Hematopoietic multipotent progenitor cell (in vitro differentiated cells): ENCODE results near the gene CSF2RB. TPM values are rescaled to one million over a fixed set of nuclear protein-coding genes. Genes with fewer than 3 reads are reported as not detected.
"Not testable (repeated sequence)": the region's sequence is repeated elsewhere in the genome, so short reads cannot be mapped to it uniquely, and the experiment has no call there.

Experiments used
- DNase-seq, 3 donors: peaks; one replicate each; pipeline ENCODE4 v3.0.0-alpha.2; 2011 to 2015; ENCODE audit warnings: low read depth in 2 of 3, low spot score in 2 of 3
- total RNA-seq: library from RNA; depleted of rRNA; stranded (reverse); fragments of >200 nt; gene quantifications from one replicate; pipeline ENCODE4 v1.2.3, GENCODE V29; 2012

The CSF2RB gene
- total RNA-seq, 1 donor = 132 TPM

DNA sequence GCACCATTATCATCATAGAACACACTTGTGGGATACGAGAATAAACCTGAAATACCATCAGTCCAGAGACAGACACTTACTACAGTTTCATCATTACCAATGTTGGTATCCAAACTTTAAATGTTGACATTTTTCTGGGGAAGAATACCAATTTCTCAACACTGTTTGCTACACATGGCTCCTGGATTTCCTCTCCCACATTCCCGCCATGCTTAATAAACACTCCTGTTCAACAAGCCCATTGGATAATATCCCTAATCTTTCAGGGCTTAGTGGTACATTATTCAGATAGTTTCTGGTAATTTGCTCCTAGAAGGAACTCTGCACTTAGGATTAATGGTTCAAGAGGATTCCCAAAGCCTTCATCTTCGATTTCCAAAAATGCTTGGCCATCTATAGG, 48.2 kb downstream of the CSF2RB start:
- DNase-seq = no peak

DNA sequence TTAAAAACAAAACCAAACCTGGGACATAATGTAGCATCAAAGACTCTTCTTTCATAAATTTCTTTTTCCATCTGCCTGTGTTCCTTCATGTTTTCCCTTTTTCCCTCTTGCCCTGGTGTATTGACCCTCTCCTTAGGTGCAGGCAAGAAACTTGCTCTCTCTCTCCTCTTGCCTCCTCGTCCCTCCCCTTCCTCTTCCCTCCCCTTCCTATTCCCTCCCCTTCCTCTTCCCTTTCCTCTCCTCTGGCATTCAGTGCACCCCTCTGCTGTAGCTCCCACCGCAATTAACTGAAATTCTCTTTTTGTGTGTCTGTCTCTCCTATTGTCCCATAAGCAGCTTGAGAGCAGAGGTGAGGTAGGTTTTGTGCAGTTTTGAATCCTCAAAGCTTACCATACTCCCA, 49.9 kb downstream of the CSF2RB start:
- DNase-seq = no peak

DNA sequence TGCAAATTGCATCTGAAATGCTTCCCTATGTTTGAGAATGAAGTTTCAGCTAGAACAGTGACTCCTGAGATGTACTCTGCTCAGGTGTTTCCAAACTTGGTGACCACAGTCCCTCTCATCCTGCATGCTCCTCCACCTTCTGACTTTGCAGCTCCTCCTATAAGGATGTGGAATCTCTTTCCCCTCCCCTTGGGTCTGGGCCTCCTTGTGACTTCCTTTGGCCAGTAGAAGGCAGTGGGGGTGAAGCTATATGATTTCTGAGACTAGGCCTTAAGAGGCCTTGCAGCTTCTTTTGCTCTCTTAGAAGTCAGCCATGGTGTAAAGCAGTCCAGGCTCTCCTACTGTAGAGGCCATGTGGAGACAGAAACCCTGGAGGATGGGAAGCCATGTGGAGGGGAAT, 50.7 kb downstream of the CSF2RB start:
- no peak for DNase-seq

DNA sequence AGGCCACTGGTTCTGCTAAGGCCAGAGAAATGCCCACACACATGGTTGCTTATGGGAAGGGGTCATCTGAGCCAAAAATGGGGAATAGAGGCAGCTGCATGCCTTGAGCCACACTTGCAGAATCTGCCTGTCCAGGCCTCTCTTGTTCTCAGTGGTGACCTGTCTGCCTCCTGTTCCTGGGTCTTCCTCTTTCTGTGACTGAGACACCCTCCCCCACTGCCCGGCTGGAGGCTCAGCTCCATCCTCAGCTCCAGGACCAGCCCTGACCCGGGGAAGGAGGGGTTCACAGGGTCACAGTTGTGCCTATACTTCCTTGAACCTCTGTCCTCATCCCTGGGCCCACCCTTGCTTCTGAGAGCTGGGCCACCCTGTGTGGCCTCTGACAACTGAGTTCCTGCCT, 52.3 kb downstream of the CSF2RB start:
- DNase-seq = no peak

DNA sequence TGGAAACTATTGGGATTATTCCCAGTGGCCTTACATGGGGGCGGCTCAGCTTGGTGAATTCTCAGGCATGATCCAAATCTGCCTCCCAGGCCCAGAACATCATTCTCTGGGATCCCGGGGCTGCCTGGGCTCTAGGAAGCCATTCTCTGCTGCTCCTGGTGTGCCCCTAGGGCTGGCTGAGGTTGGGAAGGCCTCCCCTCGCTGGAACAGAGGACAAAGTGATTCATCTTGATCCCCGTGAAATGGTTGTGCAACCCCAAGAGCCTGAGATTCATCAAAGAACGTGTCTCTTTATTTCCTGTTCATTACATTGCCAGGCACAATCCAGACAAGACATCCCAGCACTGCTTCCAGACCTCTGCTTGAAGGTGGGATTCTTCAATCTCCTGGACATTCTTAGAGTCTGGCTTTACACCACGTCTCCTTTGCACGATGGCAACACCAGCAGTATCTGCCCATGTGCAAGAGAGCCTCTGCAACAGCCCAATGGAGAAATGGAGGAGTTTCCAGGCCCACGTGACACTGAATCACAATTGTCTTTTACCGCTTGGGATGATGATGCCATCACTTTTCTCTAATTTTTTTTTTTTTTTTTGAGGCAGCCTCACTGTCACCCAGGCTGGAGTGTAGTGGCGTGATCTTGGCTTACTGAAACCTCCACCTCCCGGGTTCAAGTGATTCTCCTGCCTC, 53.6 kb downstream of the CSF2RB start:
- DNase-seq = no peak

DNA sequence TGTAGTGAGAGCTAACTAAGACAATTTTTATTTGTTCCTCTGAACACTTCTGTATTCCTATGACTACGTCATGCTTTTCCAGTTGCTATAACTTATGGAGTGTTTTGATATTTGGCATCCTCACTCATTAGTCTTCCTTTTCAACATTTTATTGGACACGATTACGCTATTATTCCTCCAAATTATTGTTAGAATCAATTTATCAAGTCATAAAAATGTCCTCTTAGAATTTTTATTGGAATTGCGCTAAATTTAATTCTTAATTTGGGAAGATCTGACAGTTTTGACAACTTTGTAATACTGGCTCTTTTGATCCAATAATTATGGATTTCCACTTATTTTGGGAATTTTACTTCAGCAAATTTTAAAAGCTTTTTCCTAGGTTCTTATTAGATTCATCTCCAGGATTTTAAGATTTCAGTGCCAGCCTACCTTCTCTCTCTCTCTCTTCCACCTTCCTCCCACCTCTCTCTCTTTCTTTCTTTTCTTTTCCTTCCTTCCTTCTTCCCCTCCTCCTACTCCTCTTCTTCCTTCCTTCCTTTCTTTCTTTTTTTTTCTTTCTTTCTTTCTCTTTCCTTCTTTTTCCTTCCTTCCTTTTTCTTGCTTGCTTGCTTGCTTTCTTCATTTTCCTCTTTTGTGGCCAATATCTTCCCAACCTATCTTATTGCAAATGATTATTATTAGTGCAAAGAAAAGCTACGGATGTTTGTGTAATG, 55.0 kb downstream of the CSF2RB start:
- DNase-seq = no peak

DNA sequence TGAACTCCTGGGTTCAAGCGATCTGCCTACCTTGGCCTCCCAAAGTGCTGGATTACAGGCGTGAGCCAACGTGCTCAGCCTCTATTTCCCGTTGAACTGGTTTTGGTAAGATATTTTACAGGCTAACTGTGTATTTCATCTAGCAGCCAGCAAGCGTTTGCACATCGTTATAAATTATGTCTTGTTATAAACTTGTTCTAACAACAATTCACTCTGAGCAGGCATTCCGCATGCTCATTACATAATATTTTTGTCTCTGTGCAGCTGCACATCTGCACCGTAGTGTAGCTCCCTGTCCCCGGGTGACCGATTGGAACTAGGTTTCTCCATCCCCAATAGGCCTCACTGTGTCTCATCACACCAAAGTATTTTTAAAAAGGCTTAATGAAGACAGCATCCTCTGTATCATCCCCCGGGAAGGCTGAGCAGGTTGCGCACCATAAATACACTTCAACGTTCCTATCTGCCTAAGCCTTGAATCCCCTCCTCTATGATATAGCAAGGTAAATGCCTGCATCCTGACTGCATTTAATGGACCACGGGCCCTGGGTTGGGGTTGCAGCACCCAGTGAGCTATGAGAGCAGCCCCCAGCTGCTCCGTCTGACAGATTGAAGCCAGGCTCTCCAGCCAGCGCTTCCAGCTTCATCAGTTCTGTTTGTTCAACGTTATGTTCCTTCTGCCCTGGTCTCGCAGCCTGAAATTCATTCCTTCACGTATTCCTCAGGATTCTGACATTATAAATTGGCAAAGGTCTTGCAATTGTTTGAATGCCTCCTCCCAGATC, 58.1 kb downstream of the CSF2RB start:
- no peak for DNase-seq

DNA sequence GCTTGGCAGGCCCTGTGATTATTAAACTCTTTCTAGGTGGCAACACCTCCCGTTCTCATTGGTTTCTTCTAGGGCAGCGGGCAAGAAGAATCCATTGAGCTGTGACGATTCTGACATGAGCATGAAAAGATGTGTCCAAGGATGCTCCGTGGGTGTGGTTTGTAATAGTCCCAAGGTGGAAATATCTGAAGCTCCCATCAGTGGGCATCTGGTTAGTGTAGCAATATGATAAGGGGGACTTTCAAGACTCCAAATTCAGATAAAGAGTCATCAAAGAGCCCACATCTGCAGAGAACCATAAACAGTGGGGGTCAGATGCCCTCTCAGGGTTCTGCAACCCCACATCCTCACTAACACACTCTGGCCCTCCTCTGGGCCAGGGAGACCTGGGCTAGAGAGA, 63.2 kb downstream of the CSF2RB start:
- no peak for DNase-seq

DNA sequence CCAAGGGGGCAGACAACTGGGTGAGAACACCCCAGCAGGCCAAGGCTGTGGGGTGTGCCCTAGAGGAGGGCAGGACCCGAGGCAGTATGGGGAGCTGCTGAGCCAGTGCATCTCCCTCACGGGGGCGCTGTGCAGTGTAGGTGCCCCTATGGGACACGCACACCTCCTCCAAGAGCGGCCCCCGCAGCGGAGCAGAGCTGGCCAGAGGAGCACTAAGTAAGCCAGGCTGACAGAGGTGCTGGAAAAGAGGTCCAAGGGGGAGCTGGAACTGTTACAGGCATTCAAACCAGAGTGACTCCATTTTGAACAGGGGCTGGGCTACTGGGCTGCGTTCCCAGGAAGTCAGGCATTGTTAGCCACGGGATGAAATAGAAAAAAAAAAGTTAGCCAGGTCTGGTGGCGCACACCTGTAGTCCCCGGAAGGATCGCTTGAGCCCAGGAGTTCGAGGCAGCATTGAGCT, 64.0 kb downstream of the CSF2RB start:
- DNase-seq = peak; percentile 57 to 85 (median 81)

DNA sequence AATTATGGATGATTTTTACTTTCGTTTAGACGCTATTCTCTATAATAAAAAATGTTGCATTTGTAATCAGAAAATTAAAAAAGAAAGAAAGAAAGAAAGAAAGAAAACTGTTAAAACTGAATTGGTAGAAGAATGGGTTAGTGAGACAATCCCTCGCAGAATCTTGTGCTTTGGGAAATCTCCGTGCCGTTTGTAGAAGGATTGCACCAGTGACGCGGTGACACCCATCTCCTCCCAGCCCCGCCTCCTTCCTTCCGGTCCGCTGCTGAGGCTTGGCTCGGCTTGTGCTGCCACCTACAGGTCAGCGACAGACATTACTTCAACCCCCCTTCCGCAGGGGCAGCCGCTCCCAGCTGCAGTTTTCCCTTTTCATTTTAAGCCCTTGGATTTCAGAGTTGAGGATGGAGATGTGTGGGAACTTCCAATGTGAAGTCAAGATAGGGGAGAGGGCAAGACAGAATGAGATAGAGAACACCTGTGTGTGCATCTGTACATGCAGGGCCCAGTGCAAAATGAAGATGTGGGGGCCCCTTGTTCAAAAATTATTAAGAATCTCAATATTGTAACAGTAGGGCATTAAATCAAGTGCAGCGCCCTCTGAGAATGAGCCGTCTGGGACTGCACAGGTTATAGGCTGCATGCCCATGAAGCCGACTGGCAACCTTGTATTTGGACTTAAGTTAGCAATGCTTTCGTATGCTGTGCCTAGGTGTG, 64.7 kb downstream of the CSF2RB start:
- peak; percentile 70 to 93 (median 87) for DNase-seq

DNA sequence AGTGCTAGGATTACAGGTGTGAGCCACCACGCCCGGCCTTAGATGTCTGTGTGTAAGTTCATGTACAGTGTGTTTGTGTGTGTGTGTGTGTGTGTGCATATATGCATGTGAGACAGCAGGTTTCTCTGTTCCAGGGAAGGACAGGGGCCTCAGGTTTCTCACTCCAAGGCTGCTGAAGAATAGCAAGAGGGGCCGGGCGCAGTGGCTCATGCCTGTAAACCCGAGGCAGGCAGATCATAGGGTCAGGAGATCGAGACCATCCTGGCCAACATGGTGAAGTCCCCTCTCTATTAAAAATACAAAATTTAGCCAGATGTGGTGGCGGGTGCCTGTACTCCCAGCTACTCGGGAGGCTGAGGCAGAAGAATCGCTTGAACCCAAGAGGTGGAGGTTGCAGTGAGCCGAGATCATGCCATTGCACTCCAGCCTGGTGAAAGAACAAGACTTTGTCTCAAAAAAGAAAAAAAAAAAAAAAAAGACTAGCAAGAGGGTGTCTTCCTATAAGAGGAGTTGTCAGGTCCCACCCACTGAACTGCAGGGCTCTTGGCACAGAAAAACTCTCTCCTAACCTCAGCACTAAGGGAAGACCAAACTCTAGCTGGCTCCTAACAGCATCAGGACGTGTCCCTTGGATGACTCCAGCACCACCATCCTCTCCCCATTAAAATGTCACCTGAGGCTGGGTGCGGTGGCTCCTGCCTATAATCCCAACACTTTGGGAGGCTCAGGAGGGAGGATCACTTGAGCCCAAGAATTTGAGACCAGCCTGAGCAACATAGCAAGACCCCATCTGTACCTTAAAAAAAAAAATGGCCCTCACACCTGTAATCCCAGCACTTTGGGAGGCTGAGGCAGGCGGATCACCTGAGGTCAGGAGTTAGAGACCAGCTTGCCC, 65.8 kb downstream of the CSF2RB start:
- DNase-seq = no peak

DNA sequence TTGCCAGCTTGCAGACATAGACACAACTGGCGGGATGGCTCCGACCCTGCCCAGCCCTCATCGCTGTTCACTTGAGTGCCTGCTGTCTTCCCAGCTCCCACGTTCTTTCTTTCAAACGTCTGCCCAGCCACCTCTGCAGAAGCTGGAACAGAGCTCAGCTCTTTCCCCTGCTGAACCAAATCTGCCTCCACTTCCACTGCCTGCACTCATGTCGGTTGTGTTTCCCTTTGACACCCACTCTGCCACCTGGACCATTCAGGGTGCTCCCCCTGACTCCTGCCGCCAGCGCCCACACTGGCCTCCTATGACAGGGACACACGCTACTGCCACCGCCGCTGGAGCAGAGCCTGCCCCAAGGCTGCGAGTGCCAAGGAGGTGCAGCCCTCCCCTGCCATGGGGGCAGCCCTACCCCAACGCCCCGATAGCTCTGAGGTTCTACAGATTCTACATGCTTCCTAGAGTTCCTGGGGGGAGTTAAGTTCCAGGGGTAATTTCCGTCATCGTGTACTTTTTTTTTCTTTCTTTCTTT, 67.9 kb downstream of the CSF2RB start:
- DNase-seq = no peak

DNA sequence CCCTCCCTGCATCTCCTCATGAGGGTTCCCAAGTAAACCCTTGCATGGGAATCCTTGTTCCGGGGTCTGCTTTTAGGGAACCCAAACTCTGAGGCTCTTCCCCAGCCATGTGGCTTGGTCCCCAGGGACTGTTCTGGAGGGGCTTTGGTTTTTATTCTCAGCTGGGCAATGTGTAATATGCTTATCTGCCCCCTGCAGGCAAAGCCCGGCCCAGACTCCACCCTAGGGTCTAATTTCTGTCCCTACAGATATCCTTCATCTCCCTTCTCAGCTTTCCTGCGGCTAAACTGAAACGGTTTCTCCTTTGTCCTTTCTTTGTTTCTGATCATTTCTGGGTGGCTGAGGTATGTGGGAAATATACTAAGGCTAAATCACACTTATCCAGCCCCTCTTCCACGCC, 68.7 kb downstream of the CSF2RB start:
- DNase-seq = peak in 2 of 3 donors; percentile 37 to 40

DNA sequence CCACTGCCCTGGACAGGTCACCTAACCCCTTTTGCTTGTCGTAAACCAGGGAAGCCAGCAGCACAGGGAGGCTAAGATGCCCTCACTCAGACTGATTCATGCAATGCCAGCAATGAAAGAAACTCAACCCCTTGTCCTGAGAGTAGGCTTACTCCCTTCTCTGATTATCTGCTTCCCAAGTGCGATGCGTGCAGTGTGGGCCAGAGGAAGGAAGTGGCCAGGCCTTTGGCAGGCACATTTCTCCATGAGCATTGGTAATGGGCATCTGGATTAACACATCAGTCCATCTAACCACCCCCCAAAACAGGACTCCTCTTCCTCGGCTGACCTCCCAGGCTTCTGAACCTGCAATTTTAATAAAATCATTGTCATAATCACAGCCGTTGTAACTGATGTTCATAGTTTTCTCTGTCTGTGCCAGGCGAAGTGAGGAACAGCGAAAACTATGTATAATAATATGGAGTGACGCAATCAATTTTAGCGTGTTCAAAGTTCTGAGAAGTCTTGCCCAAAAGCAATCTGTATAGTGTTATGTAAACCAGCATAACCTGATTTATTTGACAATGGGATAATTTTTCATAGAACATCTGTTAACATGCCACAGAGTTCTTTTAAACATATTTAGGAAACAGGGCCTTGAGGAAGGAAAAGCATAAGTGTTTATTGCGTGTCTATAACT, 71.9 kb downstream of the CSF2RB start:
- no peak for DNase-seq

DNA sequence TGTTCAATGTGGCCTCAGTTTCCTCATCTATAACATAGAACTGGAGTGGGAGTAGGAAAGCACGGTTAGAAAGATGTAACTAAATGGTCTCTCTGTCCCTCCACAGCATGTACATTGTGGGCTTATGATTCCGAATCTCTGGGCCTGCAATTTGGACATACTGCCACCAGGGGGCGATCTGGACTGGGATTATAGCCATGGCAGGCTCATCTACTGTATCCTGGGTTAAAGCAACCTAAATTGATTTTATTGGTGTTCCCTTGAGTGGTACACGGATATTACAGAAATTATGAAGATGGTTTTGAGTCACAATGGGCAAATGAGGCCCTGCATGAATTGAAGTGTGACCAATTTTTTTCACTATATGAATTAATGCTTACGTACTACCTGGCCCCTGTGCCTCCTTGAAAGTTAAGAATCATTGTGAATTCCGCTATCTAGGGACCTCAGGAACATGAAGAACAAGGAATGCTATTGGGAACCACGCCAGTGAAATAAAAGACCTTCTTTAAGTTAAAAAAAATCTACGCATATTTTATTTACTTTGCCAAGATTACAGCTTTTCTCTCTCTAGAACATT, 72.9 kb downstream of the CSF2RB start:
- peak in 1 of 3 donors; percentile 38 for DNase-seq

DNA sequence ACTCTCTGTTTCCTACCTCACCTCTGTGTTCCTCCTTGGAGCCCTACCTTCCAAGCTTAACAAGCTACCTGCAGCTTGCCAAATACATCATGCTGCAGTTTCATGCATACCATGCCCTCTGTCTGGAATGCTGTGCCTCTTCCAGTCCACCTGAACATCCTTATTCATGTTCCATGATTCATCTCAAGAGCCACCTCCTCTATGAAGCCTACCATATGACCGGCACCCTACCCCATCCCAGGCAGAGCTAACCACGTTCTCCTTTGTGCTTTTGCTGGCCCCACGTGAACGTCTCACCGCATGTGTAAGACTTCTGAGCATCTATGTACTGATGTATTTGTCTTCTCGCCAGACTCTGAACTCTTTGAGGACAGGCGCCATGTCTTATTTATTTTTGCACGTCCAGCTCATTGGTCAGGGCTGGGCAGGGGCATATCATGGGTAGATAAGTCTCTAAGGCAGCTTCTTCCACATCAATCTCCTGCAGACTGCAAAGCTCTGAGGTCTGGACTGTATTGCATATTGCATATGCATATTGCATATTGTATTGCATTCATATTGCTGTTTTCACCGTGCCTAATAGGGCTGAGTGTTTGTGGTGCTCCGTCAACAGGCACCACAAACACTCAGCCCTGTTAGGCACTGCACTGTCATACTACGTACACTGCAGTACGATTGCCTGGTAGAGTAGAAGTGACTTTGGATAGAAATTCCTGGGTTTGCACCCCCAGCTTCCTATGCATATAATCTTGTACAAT, 74.8 kb downstream of the CSF2RB start:
- DNase-seq = no peak

DNA sequence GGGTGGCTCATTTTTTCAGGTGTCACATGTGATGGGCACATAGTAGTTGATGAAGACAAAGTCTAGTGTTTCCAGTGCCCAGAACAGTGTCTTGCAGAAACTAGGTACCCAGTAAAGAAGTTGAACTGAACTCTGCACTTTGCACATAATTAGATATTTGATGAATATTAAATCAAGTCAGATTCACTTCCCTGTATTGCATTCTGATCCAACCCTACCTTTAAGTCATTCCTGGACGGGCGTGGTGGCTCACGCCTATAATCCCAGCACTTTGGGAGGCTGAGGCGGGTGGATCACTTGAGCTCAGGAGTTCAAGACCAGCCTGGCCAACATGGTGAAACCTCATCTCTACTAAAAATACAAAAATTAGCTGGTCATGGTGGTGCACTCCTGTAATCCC, 75.6 kb downstream of the CSF2RB start:
- DNase-seq = not testable (repeated sequence)
